IMR-90 (cell line): ENCODE measurements around the gene F2RL3. TPM values are rescaled to one million over a fixed set of nuclear protein-coding genes. Genes with fewer than 3 reads are reported as not detected.

Source experiments
- ATAC-seq: fragments of 200-7000 bp; cut with Tn5 transposase; 2 replicates; pipeline ENCODE4 v1.9.1; 2020; ENCODE audit warnings: low read depth, mild to moderate bottlenecking, moderate library complexity
- BruUV-seq: library from RNA; stranded (reverse); fragments of 400-500 nt; replicated peaks from 2 replicates; lab custom pipeline; 2021; lab: Mats Ljungman, UMichigan
- CTCF ChIA-PET: fragments of 300-600 bp; formaldehyde crosslinking; extraction: SDS; loops from one replicate; lab custom pipeline; 2021; ENCODE audit warnings: antibody characterized with exemption; lab: Yijun Ruan, JAX
- POLR2A ChIA-PET: fragments of 300-600 bp; sonication (Branson Sonifier 250); formaldehyde crosslinking; loops from one replicate; lab custom pipeline; 2022; ENCODE audit warnings: antibody characterized with exemption; ENCODE audit not compliant: unreplicated experiment; lab: Charles Lee
- DNase-seq: peaks from one replicate; pipeline ENCODE4 v3.0.0; 2013
- H2AFZ ChIP-seq: replicated peaks from 2 replicates; pipeline ENCODE3; 2013; ENCODE audit warnings: low read length, mild to moderate bottlenecking; ENCODE audit not compliant: poor library complexity
- H2AK5ac ChIP-seq: 2 replicates; pipeline ENCODE4 v1.6.1; 2013; ENCODE audit warnings: low read depth, low read length, inconsistent platforms
- H2AK9ac ChIP-seq: replicated peaks from 2 replicates; pipeline ENCODE3; 2013; ENCODE audit warnings: mild to moderate bottlenecking, low read depth, low read length, moderate library complexity; ENCODE audit not compliant: poor library complexity
- H2BK120ac ChIP-seq: 2 replicates; pipeline ENCODE4 v1.6.1; 2013; ENCODE audit warnings: low read depth, low read length, inconsistent platforms
- H2BK15ac ChIP-seq: 3 replicates; pipeline ENCODE4 v1.6.1; 2013; ENCODE audit warnings: low read depth, low read length, inconsistent platforms
- H2BK20ac ChIP-seq: 2 replicates; pipeline ENCODE4 v1.6.1; 2013; ENCODE audit warnings: low read depth, mild to moderate bottlenecking, inconsistent platforms, low read length, moderate library complexity
- H2BK5ac ChIP-seq: 2 replicates; pipeline ENCODE4 v1.6.1; 2013; ENCODE audit warnings: mild to moderate bottlenecking, low read depth, low read length, inconsistent platforms; ENCODE audit not compliant: poor library complexity, severe bottlenecking
- H3K14ac ChIP-seq: replicated peaks from 2 replicates; pipeline ENCODE4 v1.6.1; 2013; ENCODE audit warnings: low read depth, low read length, inconsistent platforms
- H3K18ac ChIP-seq: 2 replicates; pipeline ENCODE4 v1.6.1; 2013; ENCODE audit warnings: low read depth, low read length, control low read depth
- H3K23ac ChIP-seq: 2 replicates; pipeline ENCODE4 v1.6.1; 2013; ENCODE audit warnings: low read depth, low read length, inconsistent platforms
- H3K27ac ChIP-seq: 2 replicates; pipeline ENCODE4 v1.5.1; 2013; ENCODE audit warnings: mild to moderate bottlenecking, control low read depth, low read length; ENCODE audit not compliant: insufficient read depth
- H3K27me3 ChIP-seq: 2 replicates; pipeline ENCODE4 v1.6.1; 2013; ENCODE audit warnings: low read length; ENCODE audit not compliant: control insufficient read depth, insufficient read depth
- H3K36me3 ChIP-seq: 2 replicates; pipeline ENCODE4 v1.6.1; 2013; ENCODE audit warnings: low read length, mixed read lengths; ENCODE audit not compliant: control insufficient read depth, insufficient read depth
- H3K4ac ChIP-seq: 2 replicates; pipeline ENCODE4 v1.6.1; 2013; ENCODE audit warnings: low read depth, low read length, inconsistent platforms
- H3K4me1 ChIP-seq: 2 replicates; pipeline ENCODE4 v1.6.1; 2013; ENCODE audit warnings: low read length, mixed read lengths; ENCODE audit not compliant: control insufficient read depth, insufficient read depth
- H3K4me2 ChIP-seq: 2 replicates; pipeline ENCODE4 v1.6.1; 2013; ENCODE audit warnings: low read depth, mild to moderate bottlenecking, control low read depth, low read length, moderate library complexity
- H3K4me3 ChIP-seq: 2 replicates; pipeline ENCODE4 v1.5.1; 2013; ENCODE audit warnings: low read depth, mild to moderate bottlenecking, control low read depth, low read length, moderate library complexity; ENCODE audit not compliant: insufficient read depth
- H3K56ac ChIP-seq: 2 replicates; pipeline ENCODE4 v1.6.1; 2013; ENCODE audit warnings: low read length, inconsistent platforms; ENCODE audit not compliant: insufficient read depth; ENCODE audit errors: extremely low read depth
- H3K79me1 ChIP-seq, 2 experiments: 2 replicates each; pipeline ENCODE4 v1.6.1; 2013; ENCODE audit warnings: low read length in 2 of 2, inconsistent platforms in 1 of 2, low read depth in 1 of 2
- H3K9ac ChIP-seq: 2 replicates; pipeline ENCODE4 v1.6.1; 2013; ENCODE audit warnings: low read depth, low read length, control low read depth
- H3K9me1 ChIP-seq: 2 replicates; pipeline ENCODE4 v1.6.1; 2013; ENCODE audit warnings: low read length, inconsistent platforms; ENCODE audit not compliant: insufficient read depth
- H3K9me3 ChIP-seq: 2 replicates; pipeline ENCODE4 v1.6.1; 2013; ENCODE audit warnings: low read length; ENCODE audit not compliant: control insufficient read depth, insufficient read depth
- H4K20me1 ChIP-seq: 2 replicates; pipeline ENCODE4 v1.6.1; 2013; ENCODE audit warnings: low read length, inconsistent platforms; ENCODE audit not compliant: insufficient read depth
- H4K5ac ChIP-seq: 2 replicates; pipeline ENCODE4 v1.6.1; 2013; ENCODE audit warnings: mild to moderate bottlenecking, low read depth, low read length, control low read depth
- H4K8ac ChIP-seq, 2 experiments: 2 replicates each; pipeline ENCODE4 v1.6.1; 2013; ENCODE audit warnings: low read depth in 2 of 2, low read length in 2 of 2, control low read depth in 1 of 2, inconsistent platforms in 1 of 2
- H4K91ac ChIP-seq: 2 replicates; pipeline ENCODE4 v1.6.1; 2013; ENCODE audit warnings: low read depth, low read length, inconsistent platforms; ENCODE audit not compliant: insufficient read depth
- CEBPB ChIP-seq: IDR thresholded peaks from 2 replicates; pipeline ENCODE4 v1.6.1; 2012; ENCODE audit warnings: low read depth, low read length, improper control_type of control experiment
- SMC3 ChIP-seq: fragments of 150-350 bp; IDR thresholded peaks from 2 replicates; pipeline ENCODE4 v1.6.1; 2016; ENCODE audit warnings: low read depth, mild to moderate bottlenecking, antibody characterized with exemption, low read length, moderate library complexity
- WGBS, 2 experiments: methylation state at CpG; one replicate each; pipeline versions ENCODE4 v1.1.5 to v1.1.7; 2013; ENCODE audit warnings: missing lambda C conversion rate in 2 of 2; ENCODE audit not compliant: insufficient read length in 1 of 2; ENCODE audit errors: extremely low coverage in 2 of 2; 5-methylcytosine and 5-hydroxymethylcytosine counted together
- dilution Hi-C: fragments of 300-500 bp; cut with HindIII; formaldehyde crosslinking; loops from one replicate; pipeline ENCODE4 v1.14.3; 2018; ENCODE audit warnings: low sequenced_read_pairs; ENCODE audit not compliant: unreplicated experiment
- in situ Hi-C: fragments of 300-500 bp; cut with MboI; formaldehyde crosslinking; loops from 3 replicates; pipeline ENCODE4 v1.14.3; 2019; ENCODE audit warnings: low sequenced_read_pairs, inconsistent platforms, mixed read lengths
- intact Hi-C: fragments of 100-400 bp; cut with micrococcal nuclease; formaldehyde crosslinking; loops from 2 replicates; pipeline ENCODE4 v1.10.0; 2022
- polyA plus RNA-seq, 3 experiments: library from polyadenylated mRNA; depleted of rRNA; stranded (reverse); fragments of >200 nt; gene quantifications; 2 replicates each; pipeline ENCODE4 v1.2.3, GENCODE V29; 2012; ENCODE audit warnings: low replicate concordance in 1 of 3
- total RNA-seq: library from RNA; depleted of rRNA; stranded (reverse); fragments of >200 nt; gene quantifications from 2 replicates; pipeline ENCODE4 v1.2.3, GENCODE V29; 2012

F2RL3 gene
- total and polyA plus RNA-seq, 2 of the 4 experiments (the other 2 are of a cell fraction), result 0.03 TPM; not detected in 1

DNA sequence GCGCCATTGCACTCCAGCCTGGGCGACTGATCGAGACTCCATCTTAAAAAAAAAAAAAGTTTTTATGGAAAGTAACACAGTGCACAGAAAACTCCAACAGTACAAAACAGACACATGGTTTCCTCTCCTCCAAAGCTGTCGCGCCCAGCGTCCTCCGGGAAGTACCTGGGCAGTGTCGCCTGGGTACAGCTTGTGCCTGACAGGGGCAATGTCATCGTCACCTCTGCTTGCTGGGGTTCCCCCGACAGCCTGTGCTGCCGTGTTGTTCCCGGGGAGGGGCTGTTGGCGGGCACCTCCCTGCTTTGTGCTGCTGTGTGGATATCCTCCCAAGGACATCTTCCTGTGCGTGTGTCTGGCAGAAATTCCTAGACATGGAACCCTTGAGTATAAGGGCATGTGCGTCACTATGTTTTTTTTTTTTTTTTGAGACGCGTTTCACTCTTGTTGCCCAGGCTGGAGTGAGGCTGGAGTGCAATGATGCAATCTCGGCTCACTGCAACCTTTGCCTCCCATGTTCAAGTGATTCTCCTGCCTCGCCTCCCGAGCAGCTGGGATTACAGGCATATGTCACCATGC lies 2.4 kb upstream of the F2RL3 start:
- Histone ChIP-seq H2BK15ac (no peak overlapping the region), H4K8ac (no peak overlapping the region), H3K23ac (no peak overlapping the region), H4K91ac (no peak overlapping the region), H2AK5ac (no peak overlapping the region), H4K5ac (no peak overlapping the region), H2BK20ac (no peak overlapping the region), H3K9me1 (no peaks in the 10 kb centered on the region), H3K9me3 (peaks cover 18% of the 10 kb centered on the region), H3K36me3 (no peaks in the 10 kb centered on the region), H3K14ac (no peak overlapping the region), H3K4me2 (no peak overlapping the region), H2BK120ac (no peak overlapping the region), H3K79me1 (no peaks in the 10 kb centered on the region), H3K18ac (no peak overlapping the region), H3K4ac (no peak overlapping the region), H2BK5ac (no peak overlapping the region), H3K27ac (no peak overlapping the region), H3K4me1 (no peaks in the 10 kb centered on the region), H3K9ac (no peak overlapping the region), H2AFZ (peak overlapping the region; percentile 61), H2AK9ac (no peak overlapping the region), H4K20me1 (no peaks in the 10 kb centered on the region), H3K4me3 (no peak overlapping the region), H3K56ac (no peak overlapping the region), H3K27me3 (no peaks in the 10 kb centered on the region)
- ChIA-PET CTCF (no interaction called here), POLR2A (no interaction called here)
- no TSS peak for BruUV-seq
- intact Hi-C loops, result no loop called here
- in situ Hi-C loops, result no loop called here
- DNase-seq (peak; percentile 46), ATAC-seq (no peak)
- TF ChIP-seq CEBPB, result peak; percentile 62; the same call in 1 of the 2 replicates
- TF ChIP-seq SMC3, result no peak
- dilution Hi-C loops, result no loop called here
- 78% methylated on average over 8 of the region's 20 CpGs; no CpG with 5 or more reads in 1 of the 2 experiments for WGBS, 2 experiments
